CD14-positive monocyte (primary cell): ENCODE results near the gene SLX9. TPM values are rescaled to one million over a fixed set of nuclear protein-coding genes. Genes with fewer than 3 reads are reported as not detected.

Source experiments
- DNase-seq, 3 donors: peaks; one replicate each; pipeline ENCODE4 v3.0.0-alpha.2; 2011 to 2022
- H2AFZ ChIP-seq: 2 replicates; pipeline ENCODE4 v1.6.0; 2012; ENCODE audit warnings: mild to moderate bottlenecking, low read depth, low read length, inconsistent platforms; ENCODE audit not compliant: insufficient read depth, poor library complexity, severe bottlenecking
- H3K27ac ChIP-seq, 2 donors: 1 replicate in 1 of 2; 2 replicates in 1 of 2; pipeline ENCODE4 v1.5.1; 2012 to 2013; ENCODE audit warnings: low read length in 2 of 2, control low read depth in 1 of 2, inconsistent platforms in 1 of 2, low read depth in 1 of 2, mild to moderate bottlenecking in 1 of 2
- H3K27me3 ChIP-seq, 2 donors: one replicate each; pipeline versions ENCODE4 v1.6.0 to v1.6.1; 2011 to 2013; ENCODE audit warnings: low read length in 2 of 2; ENCODE audit not compliant: control insufficient read depth in 2 of 2, insufficient read depth in 2 of 2
- H3K36me3 ChIP-seq, 2 donors: replicated peaks in 1 of 2; 1 replicate in 1 of 2; 2 replicates in 1 of 2; pipeline versions ENCODE4 v1.5.1 to v1.6.1; 2012 to 2013; ENCODE audit warnings: low read length in 2 of 2, control low read depth in 1 of 2, inconsistent platforms in 1 of 2, mild to moderate bottlenecking in 1 of 2; ENCODE audit not compliant: insufficient read depth in 2 of 2, control insufficient read depth in 1 of 2
- H3K4me1 ChIP-seq, 2 donors: 1 replicate in 1 of 2; 2 replicates in 1 of 2; pipeline versions ENCODE4 v1.5.1 to v1.6.1; 2012 to 2013; ENCODE audit warnings: low read length in 2 of 2, control low read depth in 1 of 2, inconsistent platforms in 1 of 2, mild to moderate bottlenecking in 1 of 2, moderate library complexity in 1 of 2; ENCODE audit not compliant: insufficient read depth in 2 of 2, control insufficient read depth in 1 of 2
- H3K4me2 ChIP-seq: replicated peaks from 2 replicates; pipeline ENCODE3; 2012; ENCODE audit warnings: low read length, moderate library complexity, mild to moderate bottlenecking; ENCODE audit not compliant: poor library complexity, severe bottlenecking; ENCODE audit errors: extremely low read depth
- H3K4me3 ChIP-seq, 3 experiments: fragments of 200-600 bp in 1 of 3; sonication (generic) in 1 of 3; replicated peaks in 1 of 3; 1 replicate in 2 of 3; 2 replicates in 1 of 3; pipeline ENCODE4 v1.5.1; 2011 to 2013; ENCODE audit warnings: low read length in 3 of 3, mild to moderate bottlenecking in 3 of 3, control low read depth in 2 of 3, low read depth in 2 of 3, inconsistent platforms in 1 of 3, moderate library complexity in 1 of 3
- H3K79me2 ChIP-seq: 2 replicates; pipeline ENCODE4 v1.6.0; 2012; ENCODE audit warnings: mild to moderate bottlenecking, control low read depth, inconsistent platforms, low read length, moderate library complexity; ENCODE audit not compliant: insufficient read depth
- H3K9ac ChIP-seq: 2 replicates; pipeline ENCODE4 v1.6.0; 2017; ENCODE audit warnings: low read length, mild to moderate bottlenecking; ENCODE audit not compliant: insufficient read depth, poor library complexity, severe bottlenecking
- H3K9me3 ChIP-seq, 2 donors: replicated peaks in 1 of 2; 1 replicate in 1 of 2; 2 replicates in 1 of 2; pipeline versions ENCODE4 v1.5.1 to v1.6.1; 2012 to 2013; ENCODE audit warnings: low read length in 2 of 2, control low read depth in 1 of 2; ENCODE audit not compliant: control insufficient read depth in 1 of 2, insufficient read depth in 1 of 2
- H4K20me1 ChIP-seq: 2 replicates; pipeline ENCODE4 v1.6.0; 2012; ENCODE audit warnings: mild to moderate bottlenecking, low read length, control low read depth, moderate library complexity; ENCODE audit not compliant: insufficient read depth
- H3K27ac Mint-ChIP-seq, 7 donors: one replicate each; pipeline ENCODE4 v1.8.0; 2020; ENCODE audit warnings: mild to moderate bottlenecking in 7 of 7, mixed read lengths in 7 of 7, moderate library complexity in 6 of 7, inconsistent platforms in 2 of 7
- H3K27me3 Mint-ChIP-seq, 3 donors: one replicate each; pipeline ENCODE4 v1.8.0; 2021 to 2022; ENCODE audit warnings: low read depth in 3 of 3, mild to moderate bottlenecking in 3 of 3, mixed read lengths in 3 of 3, moderate library complexity in 3 of 3, inconsistent platforms in 1 of 3
- H3K36me3 Mint-ChIP-seq, 2 donors: one replicate each; pipeline ENCODE4 v1.8.0; 2020; ENCODE audit warnings: mixed read lengths in 2 of 2, inconsistent platforms in 1 of 2, mild to moderate bottlenecking in 1 of 2
- H3K4me1 Mint-ChIP-seq: one replicate; pipeline ENCODE4 v1.8.0; 2020; ENCODE audit warnings: mild to moderate bottlenecking, mixed read lengths
- H3K4me3 Mint-ChIP-seq, 2 donors: one replicate each; pipeline ENCODE4 v1.8.0; 2020; ENCODE audit warnings: mild to moderate bottlenecking in 2 of 2, mixed read lengths in 2 of 2, moderate library complexity in 1 of 2
- H3K9me3 Mint-ChIP-seq, 7 donors: one replicate each; pipeline ENCODE4 v1.8.0; 2020 to 2022; ENCODE audit warnings: mixed read lengths in 7 of 7, mild to moderate bottlenecking in 6 of 7, moderate library complexity in 6 of 7, inconsistent platforms in 2 of 7
- CTCF ChIP-seq: fragments of 200-600 bp; IDR thresholded peaks from one replicate; pipeline ENCODE4 v1.8.0; 2022; ENCODE audit warnings: antibody characterized with exemption, mild to moderate bottlenecking
- WGBS: methylation state at CpG from one replicate; pipeline ENCODE4 v1.1.5; 2013; ENCODE audit warnings: missing lambda C conversion rate; ENCODE audit not compliant: insufficient coverage; 5-methylcytosine and 5-hydroxymethylcytosine counted together
- intact Hi-C, 2 donors: fragments of 100-400 bp; cut with micrococcal nuclease; formaldehyde crosslinking; loops; one replicate each; pipeline versions ENCODE4 v1.15.0 to v1.15.1; 2023
- polyA plus RNA-seq, 3 donors: library from polyadenylated mRNA; depleted of rRNA in 1 of 3; unstranded in 2 of 3; stranded (reverse) in 1 of 3; fragments of 300-500 nt in 2 of 3; fragments of >200 nt in 1 of 3; fragmentation: Illumina TruSeq in 2 of 3; gene quantifications; 1 replicate in 2 of 3; 2 replicates in 1 of 3; pipeline ENCODE4 v1.2.3, GENCODE V29; 2012 to 2021

The SLX9 gene
- polyA plus RNA-seq, 3 donors, result 7.5 to 9.0 (median 9.0) TPM

DNA sequence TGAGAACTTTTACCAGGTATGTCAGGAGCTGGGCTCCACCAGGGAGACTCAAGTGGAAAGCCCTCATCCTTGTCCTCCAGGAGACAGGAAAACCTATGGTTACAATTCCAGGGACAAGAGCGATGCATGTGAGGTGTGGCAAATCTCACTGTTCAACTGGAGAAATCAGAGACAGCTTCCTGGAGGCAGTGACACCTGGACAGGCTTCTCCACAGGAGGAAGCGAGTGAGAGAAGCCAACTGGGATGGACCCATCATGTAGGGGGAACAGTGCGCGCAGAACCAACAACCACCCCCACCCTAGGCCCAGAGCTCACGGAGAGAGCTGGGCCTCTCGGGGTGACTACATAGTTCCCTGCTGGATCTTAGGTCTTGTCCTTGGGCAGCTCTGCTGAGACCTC is 5.6 kb upstream of the SLX9 start:
- H3K27me3 ChIP-seq, result no peaks in the 10 kb centered on the region
- H3K27ac Mint-ChIP-seq, result no peak overlapping the region
- peaks cover 41% of the 10 kb centered on the region for H3K4me1 Mint-ChIP-seq
- peaks cover 3 to 6% of the 10 kb centered on the region in 2 donors for H3K9me3 ChIP-seq
- H4K20me1 ChIP-seq, result peaks cover 30% of the 10 kb centered on the region
- H3K4me3 ChIP-seq, result no peak overlapping the region
- no peak overlapping the region for H3K9ac ChIP-seq
- peaks cover 55% of the 10 kb centered on the region for H3K79me2 ChIP-seq
- H3K4me1 ChIP-seq, result peaks cover 43 to 50% of the 10 kb centered on the region in 2 donors
- no peak for DNase-seq
- 93% methylated on average over 2 of the region's 6 CpGs for WGBS
- H3K27ac ChIP-seq, result no peak overlapping the region
- peaks cover 0 to 9% (median 8%) of the 10 kb centered on the region in 7 donors for H3K9me3 Mint-ChIP-seq
- peaks cover 0 to 7% of the 10 kb centered on the region in 2 donors for H3K36me3 ChIP-seq
- H2AFZ ChIP-seq, result no peak overlapping the region
- no peak for TF ChIP-seq CTCF
- peaks cover 10 to 29% of the 10 kb centered on the region in 2 donors for H3K36me3 Mint-ChIP-seq
- intact Hi-C loops, result loop anchor here in 1 of 2 donors (5.0 kb wide), 1 partner anchor 117 kb away; the partner anchor contains the start of gene SUMO3
- no peak overlapping the region for H3K4me2 ChIP-seq
- peaks cover 2 to 7% (median 4%) of the 10 kb centered on the region in 3 donors for H3K27me3 Mint-ChIP-seq
- no peak overlapping the region for H3K4me3 Mint-ChIP-seq

GRCh38 chr21:44934797-44935532 is 4.9 kb upstream of the SLX9 start:
- TF ChIP-seq CTCF, result no peak
- no peak overlapping the region for H3K4me2 ChIP-seq
- H3K9me3 ChIP-seq, result peaks cover 3 to 6% of the 10 kb centered on the region in 2 donors
- no peak overlapping the region for H3K4me3 ChIP-seq
- H3K4me1 ChIP-seq, result peaks cover 38 to 49% of the 10 kb centered on the region in 2 donors
- peaks cover 2 to 7% (median 4%) of the 10 kb centered on the region in 3 donors for H3K27me3 Mint-ChIP-seq
- H3K36me3 Mint-ChIP-seq, result peaks cover 10 to 25% of the 10 kb centered on the region in 2 donors
- peaks cover 37% of the 10 kb centered on the region for H3K4me1 Mint-ChIP-seq
- WGBS, result 91% methylated on average over 8 of the region's 9 CpGs
- H3K4me3 Mint-ChIP-seq, result no peak overlapping the region
- DNase-seq, result no peak
- no peak overlapping the region for H3K27ac ChIP-seq
- H3K27ac Mint-ChIP-seq, result no peak overlapping the region
- peaks cover 0 to 7% of the 10 kb centered on the region in 2 donors for H3K36me3 ChIP-seq
- H3K9me3 Mint-ChIP-seq, result peaks cover 0 to 9% (median 7%) of the 10 kb centered on the region in 7 donors
- H3K9ac ChIP-seq, result no peak overlapping the region
- H2AFZ ChIP-seq, result no peak overlapping the region
- peaks cover 30% of the 10 kb centered on the region for H4K20me1 ChIP-seq
- intact Hi-C loops, result loop anchor here in 1 of 2 donors (5.0 kb wide), 1 partner anchor 118 kb away; the partner anchor contains the start of gene SUMO3
- H3K27me3 ChIP-seq, result no peaks in the 10 kb centered on the region
- H3K79me2 ChIP-seq, result peaks cover 49% of the 10 kb centered on the region
